ENCODE data around the gene TBC1D13.
"Not testable (repeated sequence)": the region's sequence is repeated elsewhere in the genome, so short reads cannot be mapped to it uniquely, and the experiment has no call there.

TBC1D13 gene

GRCh38 chr9:128782669-128783068, 4.4 kb upstream of the TBC1D13 start:
- no peak for DNase-seq (ENCODE audit: low spot score)

GRCh38 chr9:128785427-128785826, 1.6 kb upstream of the TBC1D13 start:
- DNase-seq (ENCODE audit: low spot score) = no peak

GRCh38 chr9:128787659-128788058, 606 bp downstream of the TBC1D13 start:
- DNase-seq (ENCODE audit: low spot score) = no peak

GRCh38 chr9:128788445-128788844, 1.4 kb downstream of the TBC1D13 start:
- DNase-seq (ENCODE audit: low spot score) = no peak

GRCh38 chr9:128790536-128790935, 3.5 kb downstream of the TBC1D13 start:
- no peak for DNase-seq (ENCODE audit: low spot score)

- no peak for DNase-seq (ENCODE audit: low spot score)
Measured at GRCh38 chr9:128792134-128792533, 5.1 kb downstream of the TBC1D13 start.

- no peak for DNase-seq (ENCODE audit: low spot score)
Measured at GRCh38 chr9:128792978-128793686, 6.1 kb downstream of the TBC1D13 start.

- DNase-seq (ENCODE audit: low spot score) = not testable (repeated sequence)
Measured at GRCh38 chr9:128794961-128795360, 7.9 kb downstream of the TBC1D13 start.

GRCh38 chr9:128798896-128799295, 11.8 kb downstream of the TBC1D13 start:
- DNase-seq (ENCODE audit: low spot score) = no peak

GRCh38 chr9:128800061-128800460, 13.0 kb downstream of the TBC1D13 start:
- DNase-seq (ENCODE audit: low spot score) = no peak

- no peak for DNase-seq (ENCODE audit: low spot score)
Measured at GRCh38 chr9:128802482-128802881, 15.4 kb downstream of the TBC1D13 start.

GRCh38 chr9:128805661-128806060, 18.6 kb downstream of the TBC1D13 start:
- DNase-seq (ENCODE audit: low spot score) = no peak

- no peak for DNase-seq (ENCODE audit: low spot score)
Measured at GRCh38 chr9:128807827-128808226, 20.8 kb downstream of the TBC1D13 start.

- no peak for DNase-seq (ENCODE audit: low spot score)
Measured at GRCh38 chr9:128808543-128808942, 21.5 kb downstream of the TBC1D13 start.

- no peak for DNase-seq (ENCODE audit: low spot score)
Measured at GRCh38 chr9:128809036-128809599, 22.1 kb downstream of the TBC1D13 start.

- DNase-seq (ENCODE audit: low spot score) = no peak
Measured at GRCh38 chr9:128809831-128810230, 22.8 kb downstream of the TBC1D13 start.

GRCh38 chr9:128810873-128811272, 23.8 kb downstream of the TBC1D13 start:
- DNase-seq (ENCODE audit: low spot score) = no peak

GRCh38 chr9:128818099-128818838, 31.2 kb downstream of the TBC1D13 start, which contains the start of gene ENDOG:
ENDOG (plus strand) TSS chr9:128818500; CDS start chr9:128818685, 185 bp downstream.
- peak; percentile 98 for DNase-seq (ENCODE audit: low spot score)

GRCh38 chr9:128818839-128819715, 32.0 kb downstream of the TBC1D13 start:
- peak; percentile 79 for DNase-seq (ENCODE audit: low spot score)

- peak; percentile 73 for DNase-seq (ENCODE audit: low spot score)
Measured at GRCh38 chr9:128819716-128820664, 32.9 kb downstream of the TBC1D13 start.
